NCI-H82 (cell line): ENCODE results near the gene ARMH1.
"Not testable (repeated sequence)": the region's sequence is repeated elsewhere in the genome, so short reads cannot be mapped to it uniquely, and the experiment has no call there.

Experiments used
- DNase-seq: peaks from one replicate; lab custom pipeline; 2025; lab: John Stamatoyannopoulos, UW

The ARMH1 gene

DNA sequence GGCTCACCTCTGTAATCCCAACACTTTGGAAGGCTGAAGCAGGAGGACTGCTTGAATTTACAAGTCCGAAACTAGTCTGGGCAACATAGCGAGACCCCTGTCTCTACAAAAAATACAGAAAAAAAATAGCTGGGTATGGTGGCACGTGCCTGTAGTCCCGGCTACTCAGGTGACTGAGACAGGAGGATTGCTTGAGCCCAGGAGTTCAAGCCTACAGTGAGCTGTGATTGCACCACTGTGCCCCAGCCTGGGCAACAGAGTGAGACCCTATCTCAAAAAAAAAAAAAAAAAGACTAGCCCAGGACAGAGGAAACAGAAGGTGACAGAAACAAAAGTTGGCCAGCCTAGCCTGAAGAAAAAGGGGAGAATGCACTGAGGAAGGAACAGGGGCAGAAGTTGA, 21.2 kb downstream of the ARMH1 start:
- no peak for DNase-seq

DNA sequence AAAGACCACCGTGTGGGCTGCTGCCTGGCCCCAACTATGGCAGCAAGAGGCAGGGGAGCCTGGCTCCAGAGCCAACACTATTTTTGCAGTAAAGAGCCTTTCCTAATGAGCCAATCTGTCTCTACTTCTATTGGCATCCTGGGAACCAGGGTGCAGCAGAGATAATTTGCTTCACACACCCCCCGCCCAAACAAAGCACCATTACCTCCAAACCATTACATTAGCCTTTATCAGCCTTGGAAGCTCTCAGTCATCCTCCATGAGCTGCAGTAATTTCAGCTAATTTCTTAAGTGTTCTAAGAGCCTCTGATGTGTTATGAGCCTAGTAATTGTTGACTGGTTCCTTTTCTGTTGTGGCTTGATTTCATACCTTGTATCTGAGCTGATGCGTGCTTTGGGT, 21.6 kb downstream of the ARMH1 start:
- no peak for DNase-seq

GRCh38 chr1:44696789-44697345, 22.4 kb downstream of the ARMH1 start:
- DNase-seq, result no peak

DNA sequence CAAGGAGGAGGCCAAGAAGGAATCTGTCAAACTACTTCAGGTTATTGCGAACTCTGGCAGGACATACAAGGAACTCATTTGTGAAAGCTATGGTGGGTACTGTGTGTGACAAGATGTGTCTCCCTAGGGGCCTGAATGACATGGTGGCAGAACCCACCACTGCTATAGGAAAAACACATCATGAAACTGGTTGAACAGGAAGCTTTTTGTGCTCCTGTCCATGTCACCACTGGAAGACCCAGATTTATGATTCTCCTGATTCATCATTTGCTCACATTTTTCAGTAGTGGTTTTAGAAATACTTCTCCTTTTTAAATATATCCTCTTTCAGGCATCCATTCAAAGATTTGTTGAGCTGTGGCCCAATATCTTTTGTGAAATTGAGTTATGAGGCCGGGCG, 23.6 kb downstream of the ARMH1 start:
- DNase-seq, result no peak

DNA sequence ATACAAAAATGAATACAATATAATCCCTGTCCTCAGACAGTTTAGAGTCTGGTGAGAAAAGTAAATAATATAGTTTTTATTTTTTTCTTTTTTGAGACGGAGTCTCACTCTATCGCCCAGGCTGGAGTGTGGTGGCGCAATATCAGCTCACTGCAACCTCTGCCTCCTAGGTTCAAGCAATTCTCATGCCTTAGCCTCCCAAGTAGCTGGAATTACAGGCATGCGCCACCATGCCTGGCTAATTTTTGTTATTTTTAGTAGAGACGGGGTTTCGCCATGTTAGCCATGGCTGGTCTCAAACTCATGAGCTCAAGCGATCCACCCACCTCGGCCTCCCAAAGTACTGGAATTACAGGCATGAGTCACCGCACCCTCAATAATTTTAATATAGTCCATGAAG, 24.9 kb downstream of the ARMH1 start:
- not testable (repeated sequence) for DNase-seq

DNA sequence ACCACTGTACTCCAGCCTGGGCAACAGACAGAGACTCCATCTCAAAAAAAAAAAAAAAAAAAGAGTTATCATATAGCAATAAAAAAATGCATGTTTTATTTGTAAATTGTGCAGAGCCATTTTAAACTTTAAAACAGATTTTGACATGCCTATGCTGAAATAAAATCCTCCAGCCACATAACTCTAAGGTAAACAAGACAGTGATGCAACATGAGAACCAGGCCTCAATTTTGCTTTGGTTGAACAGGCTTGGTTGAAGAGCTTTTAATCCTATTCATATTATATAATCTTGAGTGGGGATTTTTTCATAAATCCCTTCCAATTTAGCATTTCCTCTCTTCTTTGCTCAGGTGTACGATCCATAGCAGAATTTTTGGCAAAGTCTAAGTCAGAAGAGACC, 26.1 kb downstream of the ARMH1 start:
- DNase-seq, result no peak

DNA sequence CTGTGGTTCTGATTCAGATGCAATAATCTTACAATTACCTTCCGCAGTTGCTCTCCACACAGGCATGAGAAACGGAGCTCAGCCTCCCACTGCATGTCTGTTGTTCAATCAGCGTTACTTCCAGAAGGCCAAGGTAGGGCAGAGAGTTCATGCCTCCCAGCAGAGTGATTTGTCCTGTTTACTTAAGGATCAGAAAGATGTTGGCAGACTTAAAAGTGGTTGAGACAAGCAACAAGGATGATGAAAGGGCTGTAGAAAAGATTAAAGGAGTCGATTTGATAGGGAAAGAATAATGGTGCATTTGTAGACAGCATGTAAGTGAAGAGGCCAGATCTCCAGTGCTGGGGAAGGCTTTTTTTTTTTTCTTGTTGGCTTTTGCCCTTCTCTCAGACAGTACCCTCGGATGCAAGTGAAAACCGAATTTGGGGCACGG, 26.6 kb downstream of the ARMH1 start:
- peak; percentile 55 for DNase-seq

DNA sequence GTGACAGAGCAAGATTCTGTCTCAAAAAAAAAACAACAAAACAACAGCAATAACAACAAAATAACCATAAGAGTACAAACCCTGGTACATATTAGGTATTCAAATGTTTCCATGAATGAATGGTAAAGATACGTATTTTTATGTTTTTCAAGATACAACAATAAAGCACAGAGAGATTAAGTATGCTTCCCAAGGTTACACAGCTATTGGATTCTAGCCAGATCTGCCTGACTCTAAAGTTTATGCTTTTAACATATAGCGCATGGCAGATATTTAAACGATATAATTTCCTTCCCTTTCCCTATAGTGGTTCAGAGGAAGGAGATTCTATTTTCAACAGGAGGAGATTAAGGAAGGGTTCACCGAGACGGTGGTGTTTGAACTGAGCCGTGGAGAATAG, 31.0 kb downstream of the ARMH1 start:
- DNase-seq, result no peak

DNA sequence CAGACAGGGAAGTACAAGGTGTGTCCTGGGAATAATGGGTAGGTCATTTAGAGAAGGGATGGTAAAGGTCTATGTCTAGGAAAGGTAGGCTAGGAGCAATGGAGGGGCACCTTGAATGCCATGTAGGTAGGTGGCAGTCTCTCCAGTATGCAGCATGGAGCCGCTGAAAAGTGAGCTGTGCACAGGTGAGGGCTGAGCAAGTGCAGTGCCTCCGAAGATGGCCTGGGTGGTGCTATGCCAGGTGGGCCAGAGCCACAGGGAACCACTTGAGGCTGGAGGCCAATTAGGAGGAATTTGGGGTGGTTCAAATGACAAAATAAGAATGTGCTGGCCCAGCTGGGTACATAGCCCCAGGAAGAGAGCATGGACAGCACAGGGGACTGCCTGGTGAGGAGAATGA, 31.4 kb downstream of the ARMH1 start:
- DNase-seq, result no peak

GRCh38 chr1:44707112-44707881, 32.8 kb downstream of the ARMH1 start:
- no peak for DNase-seq

- peak; percentile 47 for DNase-seq
Measured at GRCh38 chr1:44707959-44708831, 33.7 kb downstream of the ARMH1 start.

DNA sequence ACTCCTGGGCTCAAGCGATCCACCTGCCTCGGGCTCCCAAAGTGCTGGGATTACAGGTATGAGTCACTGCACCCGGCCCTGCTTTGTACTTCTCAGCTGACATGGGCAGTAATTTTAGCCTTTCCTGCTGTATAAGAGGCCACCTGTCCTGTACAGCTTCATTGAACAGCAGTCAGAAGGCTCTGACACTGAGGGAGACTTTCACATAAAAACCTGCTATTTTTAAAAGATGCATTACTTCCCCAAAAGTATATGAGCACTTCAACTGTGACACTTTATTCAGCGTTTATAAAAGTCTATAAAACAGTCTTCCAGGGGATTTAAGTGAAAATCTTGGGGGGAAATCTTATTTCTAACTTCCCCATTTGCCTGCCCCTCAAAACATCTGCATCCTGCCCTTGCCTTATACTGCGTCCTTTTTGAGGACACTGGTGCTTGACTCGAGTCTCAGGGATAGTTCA, 38.8 kb downstream of the ARMH1 start:
- DNase-seq, result no peak

GRCh38 chr1:44714532-44714931, 40.0 kb downstream of the ARMH1 start:
- no peak for DNase-seq

GRCh38 chr1:44714944-44715571, 40.5 kb downstream of the ARMH1 start:
- DNase-seq, result peak; percentile 88

DNA sequence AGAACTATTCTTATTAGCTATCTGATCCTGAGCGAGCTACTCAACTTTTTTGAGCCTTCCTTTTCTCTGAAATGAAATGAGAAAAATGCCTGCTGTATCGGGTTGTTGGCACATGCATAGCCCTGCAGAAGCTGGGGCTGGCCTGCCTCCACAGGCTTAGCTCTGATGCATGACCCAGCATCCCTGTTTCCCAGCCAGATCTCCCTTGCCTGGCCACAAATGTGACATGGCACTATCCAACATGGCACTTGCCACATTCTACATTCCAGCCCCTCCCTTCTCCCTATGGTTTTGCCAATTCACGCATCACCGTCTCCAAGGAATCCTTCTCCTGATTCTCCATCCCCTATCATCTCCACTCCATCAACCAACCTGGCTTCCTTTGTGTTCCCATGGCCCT, 42.6 kb downstream of the ARMH1 start:
- no peak for DNase-seq

DNA sequence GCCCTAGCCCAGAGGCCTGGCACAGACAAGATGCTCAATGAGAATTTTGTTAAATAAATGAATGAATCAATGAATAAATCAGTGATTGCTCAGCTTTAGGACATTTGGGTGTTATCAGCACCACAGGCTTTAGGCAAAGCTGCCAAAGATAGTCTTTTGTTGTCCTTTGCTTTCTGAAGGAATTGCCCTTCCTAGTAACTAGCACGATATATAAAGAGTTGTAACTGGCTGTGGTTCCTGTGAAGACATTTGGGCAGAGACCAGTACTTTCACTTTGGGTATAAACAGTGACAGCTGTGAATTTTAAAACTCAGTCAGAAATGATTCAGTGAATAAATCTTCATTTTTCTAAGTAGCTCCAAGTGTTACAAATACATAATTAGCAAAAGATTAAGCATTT, 43.1 kb downstream of the ARMH1 start:
- DNase-seq, result no peak

DNA sequence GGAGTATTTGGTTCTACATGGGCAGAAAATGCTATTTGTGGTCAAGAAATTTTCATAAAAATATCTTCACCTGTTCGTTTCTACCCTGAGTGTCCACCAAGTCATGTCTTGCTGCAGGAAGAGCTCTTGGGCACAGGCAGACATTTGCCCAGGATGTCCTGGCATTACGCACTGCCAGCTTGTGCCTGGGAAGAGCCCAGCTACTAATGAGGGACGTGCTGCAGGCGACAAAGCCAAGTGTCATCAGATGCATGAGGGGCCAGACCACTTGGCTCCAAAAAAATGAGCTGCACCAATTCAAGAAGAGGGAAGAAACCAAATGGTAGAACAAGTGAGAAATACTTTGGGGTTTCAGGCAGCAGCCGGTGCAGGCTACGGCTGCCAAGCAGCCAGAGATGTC, 43.6 kb downstream of the ARMH1 start:
- DNase-seq, result no peak

DNA sequence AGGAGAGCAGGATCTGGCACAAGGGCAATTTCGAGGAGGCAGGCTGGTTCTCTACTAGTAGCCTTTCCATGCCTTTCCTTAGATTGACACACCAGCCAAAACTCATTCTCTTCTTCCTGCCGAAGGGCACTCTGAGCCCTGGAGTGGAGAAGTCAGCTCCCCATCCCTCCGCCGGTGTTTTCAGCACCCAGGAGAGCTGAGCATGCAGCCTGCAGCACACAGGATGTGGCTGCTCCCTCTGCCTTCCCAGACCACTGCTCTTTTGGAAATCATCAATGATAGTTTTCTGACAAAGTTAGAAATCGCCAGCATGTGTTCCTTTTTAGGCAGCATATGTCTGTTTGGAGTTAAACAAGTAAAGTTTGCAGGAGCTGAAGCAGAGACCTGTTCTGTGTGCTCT, 44.8 kb downstream of the ARMH1 start:
- no peak for DNase-seq

- DNase-seq, result no peak
Measured at GRCh38 chr1:44720281-44720680, 45.8 kb downstream of the ARMH1 start.

- DNase-seq, result peak; percentile 99
Measured at GRCh38 chr1:44721485-44722361, 47.2 kb downstream of the ARMH1 start.

GRCh38 chr1:44723064-44723463, 48.5 kb downstream of the ARMH1 start:
- no peak for DNase-seq
